Hematopoietic multipotent progenitor cell treated with erythropoietin and hydrocortisone succinate and interleukin-3 and kit ligand, for 8 days (in vitro differentiated cells): ENCODE data around the gene ERMARD.
A peak's percentile ranks its signal among the peaks of the same experiment; 100 is the strongest.
"Not testable (repeated sequence)": the region's sequence is repeated elsewhere in the genome, so short reads cannot be mapped to it uniquely, and the experiment has no call there.

Experiments used
- DNase-seq: peaks from one replicate; pipeline ENCODE4 v3.0.0-alpha.2; 2015

The ERMARD gene

GRCh38 chr6:169738204-169738975, 13.0 kb upstream of the ERMARD start:
- DNase-seq = no peak

GRCh38 chr6:169738976-169739529, 12.4 kb upstream of the ERMARD start:
- DNase-seq = no peak

GRCh38 chr6:169741344-169741743, 10.1 kb upstream of the ERMARD start:
- no peak for DNase-seq

GRCh38 chr6:169745405-169745804, 6.0 kb upstream of the ERMARD start:
- DNase-seq = no peak

- DNase-seq = no peak
Measured at GRCh38 chr6:169746556-169746955, 4.9 kb upstream of the ERMARD start.

- peak; percentile 27 for DNase-seq
Measured at GRCh38 chr6:169752074-169752623, 727 bp downstream of the ERMARD start.

- no peak for DNase-seq
Measured at GRCh38 chr6:169755162-169755561, 3.7 kb downstream of the ERMARD start.

- DNase-seq = no peak
Measured at GRCh38 chr6:169763308-169763707, 11.9 kb downstream of the ERMARD start.

GRCh38 chr6:169763881-169764280, 12.5 kb downstream of the ERMARD start:
- DNase-seq = no peak

- not testable (repeated sequence) for DNase-seq
Measured at GRCh38 chr6:169765789-169766188, 14.4 kb downstream of the ERMARD start.

GRCh38 chr6:169766232-169766631, 14.8 kb downstream of the ERMARD start:
- no peak for DNase-seq

GRCh38 chr6:169766921-169767736, 15.7 kb downstream of the ERMARD start:
- no peak for DNase-seq

- no peak for DNase-seq
Measured at GRCh38 chr6:169774347-169774746, 22.9 kb downstream of the ERMARD start.

GRCh38 chr6:169775321-169775720, 23.9 kb downstream of the ERMARD start:
- no peak for DNase-seq

GRCh38 chr6:169776379-169776778, 25.0 kb downstream of the ERMARD start:
- DNase-seq = no peak

GRCh38 chr6:169777896-169778295, 26.5 kb downstream of the ERMARD start:
- no peak for DNase-seq

- no peak for DNase-seq
Measured at GRCh38 chr6:169778646-169779045, 27.2 kb downstream of the ERMARD start.

GRCh38 chr6:169779092-169779815, 27.8 kb downstream of the ERMARD start:
- DNase-seq = no peak

- DNase-seq = no peak
Measured at GRCh38 chr6:169779896-169780295, 28.5 kb downstream of the ERMARD start.

- no peak for DNase-seq
Measured at GRCh38 chr6:169780571-169781091, 29.2 kb downstream of the ERMARD start.

- DNase-seq = no peak
Measured at GRCh38 chr6:169782966-169783365, 31.5 kb downstream of the ERMARD start.

- DNase-seq = no peak
Measured at GRCh38 chr6:169783401-169783800, 32.0 kb downstream of the ERMARD start.
